Endodermal cell (in vitro differentiated cells): ENCODE results near the gene MAPT. TPM values are rescaled to one million over a fixed set of nuclear protein-coding genes. Genes with fewer than 3 reads are reported as not detected.

Experiments
- DNase-seq: peaks from one replicate; pipeline ENCODE4 v3.0.0-alpha.2; 2017
- H3K27ac ChIP-seq: 2 replicates; pipeline ENCODE4 v1.5.1; 2013; ENCODE audit warnings: mild to moderate bottlenecking, low read depth, low read length, moderate library complexity
- H3K27me3 ChIP-seq: 2 replicates; pipeline ENCODE4 v1.6.1; 2013; ENCODE audit warnings: mild to moderate bottlenecking, low read length, moderate library complexity; ENCODE audit not compliant: insufficient read depth, control insufficient read depth, poor library complexity, severe bottlenecking
- H3K36me3 ChIP-seq: 2 replicates; pipeline ENCODE4 v1.7.0; 2013; ENCODE audit warnings: mild to moderate bottlenecking, low read length, moderate library complexity; ENCODE audit not compliant: control insufficient read depth, insufficient read depth
- H3K4me1 ChIP-seq: one replicate; pipeline ENCODE4 v1.7.0; 2013; ENCODE audit warnings: low read length; ENCODE audit not compliant: control insufficient read depth, insufficient read depth
- H3K4me3 ChIP-seq: 2 replicates; pipeline ENCODE4 v1.5.1; 2013; ENCODE audit warnings: mild to moderate bottlenecking, low read length, moderate library complexity
- H3K9ac ChIP-seq: 2 replicates; pipeline ENCODE4 v1.6.1; 2013; ENCODE audit warnings: mild to moderate bottlenecking, low read length, moderate library complexity; ENCODE audit not compliant: poor library complexity, severe bottlenecking; ENCODE audit errors: extremely low read depth
- H3K9me3 ChIP-seq: 2 replicates; pipeline ENCODE4 v1.6.1; 2013; ENCODE audit warnings: mild to moderate bottlenecking, low read length, moderate library complexity; ENCODE audit not compliant: control insufficient read depth
- H3K27ac Mint-ChIP-seq: 2 replicates; pipeline ENCODE4 v1.8.0; 2020; ENCODE audit warnings: mixed read lengths
- H3K27me3 Mint-ChIP-seq: 2 replicates; pipeline ENCODE4 v1.8.0; 2021; ENCODE audit warnings: mild to moderate bottlenecking, mixed read lengths; ENCODE audit not compliant: insufficient read depth
- H3K36me3 Mint-ChIP-seq: 2 replicates; pipeline ENCODE4 v1.8.0; 2020; ENCODE audit warnings: low read depth, mixed read lengths
- H3K4me1 Mint-ChIP-seq: 2 replicates; pipeline ENCODE4 v1.8.0; 2020; ENCODE audit warnings: mixed read lengths
- H3K4me3 Mint-ChIP-seq: 2 replicates; pipeline ENCODE4 v1.8.0; 2020; ENCODE audit warnings: mild to moderate bottlenecking, moderate library complexity, mixed read lengths
- H3K9me3 Mint-ChIP-seq: 2 replicates; pipeline ENCODE4 v1.8.0; 2020; ENCODE audit warnings: mild to moderate bottlenecking, mixed read lengths
- WGBS, 2 experiments: methylation state at CpG; one replicate each; pipeline versions ENCODE4 v1.1.5 to v1.1.7; 2013; ENCODE audit warnings: missing lambda C conversion rate in 2 of 2, mixed read lengths in 1 of 2; ENCODE audit not compliant: insufficient coverage in 1 of 2, insufficient read length in 1 of 2; 5-methylcytosine and 5-hydroxymethylcytosine counted together
- total RNA-seq, 2 donors: library from RNA; stranded (reverse); fragmentation: NEBNext Ultra II Directional in 1 of 2; extraction: Animal tissue kit (Norgen Biotek cat#: 25700) in 1 of 2; gene quantifications; 2 replicates in 1 of 2; 3 replicates in 1 of 2; pipeline ENCODE4 v1.2.1, GENCODE V29; 2021
- TF ChIP-seq, protein P1 (sequence below): fragments of 200-600 bp; sonication (generic); conservative IDR thresholded peaks from 2 replicates; pipeline ENCODE4 v1.5.0; 2021; ENCODE audit warnings: antibody characterized with exemption, mild to moderate bottlenecking

The MAPT gene
- total RNA-seq, 2 donors from 2014 or later: 0.69 to 0.73 TPM

DNA sequence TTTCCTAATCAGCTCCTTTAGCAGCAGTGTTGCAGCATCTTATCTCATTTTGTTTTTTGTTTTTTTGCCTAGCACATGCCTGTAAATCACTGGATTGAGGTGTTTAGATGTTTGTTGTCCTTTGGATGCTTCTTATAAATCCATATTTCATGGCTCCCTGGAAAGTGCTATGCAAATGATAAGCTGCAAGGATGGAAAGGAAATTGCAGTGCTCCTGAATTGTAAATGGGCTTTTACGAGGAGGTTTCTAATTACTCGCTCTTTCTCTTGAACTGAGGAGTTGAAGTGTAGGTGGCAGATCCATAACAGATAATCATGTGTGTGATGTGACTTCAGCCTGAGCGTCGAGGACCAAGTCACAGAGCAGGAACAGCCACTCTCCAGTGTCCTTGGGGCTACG, 45.0 kb downstream of the MAPT start:
- H3K27ac ChIP-seq: no peak overlapping the region
- H3K36me3 ChIP-seq: no peaks in the 10 kb centered on the region
- no peak overlapping the region for H3K4me3 ChIP-seq
- H3K9me3 ChIP-seq: no peaks in the 10 kb centered on the region
- H3K36me3 Mint-ChIP-seq: no peaks in the 10 kb centered on the region
- TF ChIP-seq, protein P1, sequence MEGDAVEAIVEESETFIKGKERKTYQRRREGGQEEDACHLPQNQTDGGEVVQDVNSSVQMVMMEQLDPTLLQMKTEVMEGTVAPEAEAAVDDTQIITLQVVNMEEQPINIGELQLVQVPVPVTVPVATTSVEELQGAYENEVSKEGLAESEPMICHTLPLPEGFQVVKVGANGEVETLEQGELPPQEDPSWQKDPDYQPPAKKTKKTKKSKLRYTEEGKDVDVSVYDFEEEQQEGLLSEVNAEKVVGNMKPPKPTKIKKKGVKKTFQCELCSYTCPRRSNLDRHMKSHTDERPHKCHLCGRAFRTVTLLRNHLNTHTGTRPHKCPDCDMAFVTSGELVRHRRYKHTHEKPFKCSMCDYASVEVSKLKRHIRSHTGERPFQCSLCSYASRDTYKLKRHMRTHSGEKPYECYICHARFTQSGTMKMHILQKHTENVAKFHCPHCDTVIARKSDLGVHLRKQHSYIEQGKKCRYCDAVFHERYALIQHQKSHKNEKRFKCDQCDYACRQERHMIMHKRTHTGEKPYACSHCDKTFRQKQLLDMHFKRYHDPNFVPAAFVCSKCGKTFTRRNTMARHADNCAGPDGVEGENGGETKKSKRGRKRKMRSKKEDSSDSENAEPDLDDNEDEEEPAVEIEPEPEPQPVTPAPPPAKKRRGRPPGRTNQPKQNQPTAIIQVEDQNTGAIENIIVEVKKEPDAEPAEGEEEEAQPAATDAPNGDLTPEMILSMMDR: no peak
- peaks cover 6% of the 10 kb centered on the region for H3K4me1 Mint-ChIP-seq
- H3K9me3 Mint-ChIP-seq: no peaks in the 10 kb centered on the region
- H3K27me3 Mint-ChIP-seq: peaks cover 42% of the 10 kb centered on the region
- no peak for DNase-seq
- no peak overlapping the region for H3K4me3 Mint-ChIP-seq
- peaks cover 15% of the 10 kb centered on the region for H3K27me3 ChIP-seq
- 77 to 80% methylated on average over 5 of the region's 5 CpGs for WGBS, 2 experiments
- H3K27ac Mint-ChIP-seq: no peak overlapping the region
- H3K4me1 ChIP-seq: peaks cover 5% of the 10 kb centered on the region
- H3K9ac ChIP-seq: no peak overlapping the region

DNA sequence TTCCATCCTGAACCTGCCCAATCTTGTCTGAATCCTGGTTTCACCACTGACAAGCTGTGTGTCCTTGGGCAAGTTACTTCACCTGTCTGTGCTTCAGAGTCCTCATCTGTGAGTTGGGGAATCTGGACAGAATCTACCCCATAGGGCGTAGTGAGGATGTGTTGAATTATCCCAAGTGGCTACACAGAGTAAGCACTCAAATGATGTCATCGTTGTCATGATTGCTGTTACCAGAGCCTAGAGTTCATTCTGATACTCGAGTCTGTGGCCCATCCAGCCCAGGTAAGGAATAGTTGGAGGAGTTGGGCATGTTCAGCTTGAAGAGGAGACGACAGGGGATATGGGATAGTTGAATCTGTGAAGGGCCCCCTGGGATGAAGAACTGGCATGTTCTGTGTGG, 45.9 kb downstream of the MAPT start:
- peaks cover 47% of the 10 kb centered on the region for H3K27me3 Mint-ChIP-seq
- H3K27me3 ChIP-seq: peaks cover 20% of the 10 kb centered on the region
- H3K27ac Mint-ChIP-seq: no peak overlapping the region
- TF ChIP-seq, protein P1: no peak
- DNase-seq: no peak
- H3K4me3 ChIP-seq: no peak overlapping the region
- H3K9me3 ChIP-seq: no peaks in the 10 kb centered on the region
- no peaks in the 10 kb centered on the region for H3K36me3 Mint-ChIP-seq
- no peak overlapping the region for H3K9ac ChIP-seq
- no peak overlapping the region for H3K27ac ChIP-seq
- no peak overlapping the region for H3K4me3 Mint-ChIP-seq
- peaks cover 5% of the 10 kb centered on the region for H3K4me1 ChIP-seq
- H3K4me1 Mint-ChIP-seq: peaks cover 6% of the 10 kb centered on the region
- WGBS, 2 experiments: 83 to 89% methylated on average over 3 to 4 of the region's 4 CpGs
- no peaks in the 10 kb centered on the region for H3K9me3 Mint-ChIP-seq
- H3K36me3 ChIP-seq: no peaks in the 10 kb centered on the region

DNA sequence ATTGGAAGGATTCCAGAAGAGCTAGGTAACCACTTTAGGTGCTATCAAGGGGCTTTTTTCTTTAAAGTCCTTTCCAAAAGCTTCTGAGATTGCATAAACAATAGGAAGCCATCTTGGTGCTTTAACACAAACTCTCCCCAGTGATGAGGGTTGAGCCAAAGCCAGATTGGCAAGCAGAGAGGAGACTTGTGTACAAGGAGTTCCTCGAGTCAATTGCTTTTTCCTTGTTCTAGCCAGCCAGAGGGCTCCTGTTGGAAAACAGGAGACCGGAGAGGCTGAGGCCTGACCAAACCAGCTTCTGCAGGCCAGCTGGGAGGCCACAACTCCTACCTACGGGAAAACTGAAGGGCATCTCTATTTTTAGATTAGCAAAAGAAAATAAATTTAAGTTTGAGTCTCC, 46.5 kb downstream of the MAPT start:
- peaks cover 43% of the 10 kb centered on the region for H3K27me3 Mint-ChIP-seq
- TF ChIP-seq, protein P1: no peak
- 79 to 90% methylated on average over 2 to 3 of the region's 3 CpGs for WGBS, 2 experiments

More for the DNA sequence above, 46.5 kb downstream of the MAPT start:
- Histone ChIP-seq H3K36me3 (no peaks in the 10 kb centered on the region), H3K4me1 (peaks cover 5% of the 10 kb centered on the region), H3K27me3 (peaks cover 20% of the 10 kb centered on the region), H3K4me3 (no peak overlapping the region), H3K9me3 (no peaks in the 10 kb centered on the region), H3K9ac (no peak overlapping the region), H3K27ac (no peak overlapping the region)
- Mint-ChIP-seq H3K36me3 (no peaks in the 10 kb centered on the region), H3K4me3 (no peak overlapping the region), H3K4me1 (peaks cover 6% of the 10 kb centered on the region), H3K9me3 (no peaks in the 10 kb centered on the region), H3K27ac (no peak overlapping the region)
- no peak for DNase-seq
